ENCODE measurements around the gene LTBP1.
"Not testable (repeated sequence)": the region's sequence is repeated elsewhere in the genome, so short reads cannot be mapped to it uniquely, and the experiment has no call there.

The LTBP1 gene

DNA sequence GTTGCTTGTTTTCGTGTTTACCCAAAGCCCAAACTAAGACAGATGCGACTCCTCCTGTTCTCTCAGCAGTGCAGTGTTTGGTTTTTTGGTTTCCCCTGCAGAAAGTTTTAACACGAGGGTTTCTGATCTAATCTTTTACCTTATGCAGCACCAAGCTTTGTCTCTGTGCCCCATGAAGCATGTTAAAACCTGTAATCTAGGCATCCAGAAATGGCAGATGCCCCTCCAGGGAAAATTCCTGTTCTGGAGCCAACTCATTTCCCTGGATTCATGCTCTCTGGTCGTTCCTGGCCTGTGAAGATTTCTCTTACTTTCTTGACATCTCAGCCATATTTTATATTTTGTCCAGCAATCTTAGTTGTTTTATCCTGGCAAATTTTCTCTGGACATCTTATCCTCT, 91.5 kb downstream of the LTBP1 start:
- DNase-seq (ENCODE audit: low read depth in 2 of 2, low spot score in 1 of 2) = no peak

DNA sequence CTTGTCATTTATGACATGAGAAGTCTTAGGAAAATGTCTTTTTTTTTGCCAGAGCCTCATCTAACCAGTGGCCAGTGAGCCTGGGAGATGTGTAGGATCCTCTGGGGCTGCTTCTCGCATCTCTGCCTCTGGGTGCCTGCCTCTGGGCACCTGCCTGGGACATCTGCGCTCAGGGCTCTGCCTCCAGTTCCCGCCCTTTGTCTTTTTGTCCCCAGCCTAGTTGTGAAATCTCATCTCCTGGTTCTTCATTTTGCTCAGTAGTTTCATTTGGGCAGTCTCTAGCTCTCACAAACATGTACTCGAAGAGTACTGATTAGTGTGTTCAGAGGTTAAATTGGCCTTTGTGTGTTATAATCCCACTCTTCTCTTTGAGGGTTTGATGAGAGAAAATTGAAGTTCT, 92.0 kb downstream of the LTBP1 start:
- DNase-seq (ENCODE audit: low read depth in 2 of 2, low spot score in 1 of 2) = no peak

DNA sequence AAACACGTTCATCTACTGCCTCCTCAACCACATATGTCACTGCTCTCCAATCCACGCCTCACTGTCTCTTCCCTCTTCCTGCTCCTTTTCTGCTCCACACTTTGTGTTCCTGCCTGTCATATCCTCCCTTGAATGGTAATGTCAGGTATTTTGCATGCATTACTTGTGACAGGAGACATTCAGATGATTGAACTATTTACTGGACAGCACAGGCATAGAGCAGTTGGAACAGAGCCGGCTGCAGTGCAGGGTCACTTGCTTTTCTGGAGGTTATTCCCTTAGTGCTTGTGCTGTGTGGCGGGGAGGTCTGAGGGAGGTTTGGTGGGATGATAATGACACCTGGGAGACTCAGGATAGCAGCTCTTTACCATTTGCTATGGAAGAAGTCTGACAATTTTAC, 93.8 kb downstream of the LTBP1 start:
- no peak for DNase-seq (ENCODE audit: low read depth in 2 of 2, low spot score in 1 of 2)

DNA sequence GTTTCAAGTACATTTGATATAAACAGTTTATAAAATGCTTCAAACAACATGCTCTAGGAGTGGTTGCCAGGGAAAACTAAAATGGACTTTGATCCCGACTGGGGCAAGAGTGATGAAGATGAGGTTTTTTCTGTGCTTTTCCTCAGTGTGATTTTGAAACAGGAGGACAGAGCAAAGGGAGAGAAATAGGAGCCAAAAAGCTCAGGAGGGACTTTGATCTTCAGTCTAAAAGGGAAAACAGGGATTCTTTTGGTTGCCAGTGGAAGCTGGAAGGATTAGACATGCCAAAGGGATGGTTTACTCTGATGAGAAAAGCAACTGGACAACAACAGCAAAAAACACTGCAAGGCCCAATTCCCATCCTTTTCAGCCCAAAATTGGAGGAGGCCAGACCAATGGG, 95.5 kb downstream of the LTBP1 start:
- DNase-seq (ENCODE audit: low read depth in 2 of 2, low spot score in 1 of 2) = no peak

DNA sequence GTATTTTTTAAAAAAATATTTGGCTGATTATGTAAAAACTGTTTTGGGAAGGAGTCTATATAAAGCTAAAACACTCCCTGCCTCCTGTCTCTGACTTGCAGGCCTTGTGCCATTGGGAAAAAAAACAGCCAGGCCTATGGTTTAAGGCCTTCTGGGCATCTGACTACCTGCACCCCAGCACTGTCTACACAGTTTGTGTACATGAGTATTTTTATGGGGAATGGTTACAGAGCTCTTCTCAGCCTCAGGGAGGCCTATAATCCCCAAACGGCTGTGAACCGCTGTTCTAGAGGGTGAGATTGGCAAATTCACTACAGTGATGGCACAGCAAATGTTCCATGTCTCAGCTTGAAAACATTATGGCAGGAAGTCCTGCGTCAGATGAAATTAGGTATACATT, 96.1 kb downstream of the LTBP1 start:
- no peak for DNase-seq (ENCODE audit: low read depth in 2 of 2, low spot score in 1 of 2)

DNA sequence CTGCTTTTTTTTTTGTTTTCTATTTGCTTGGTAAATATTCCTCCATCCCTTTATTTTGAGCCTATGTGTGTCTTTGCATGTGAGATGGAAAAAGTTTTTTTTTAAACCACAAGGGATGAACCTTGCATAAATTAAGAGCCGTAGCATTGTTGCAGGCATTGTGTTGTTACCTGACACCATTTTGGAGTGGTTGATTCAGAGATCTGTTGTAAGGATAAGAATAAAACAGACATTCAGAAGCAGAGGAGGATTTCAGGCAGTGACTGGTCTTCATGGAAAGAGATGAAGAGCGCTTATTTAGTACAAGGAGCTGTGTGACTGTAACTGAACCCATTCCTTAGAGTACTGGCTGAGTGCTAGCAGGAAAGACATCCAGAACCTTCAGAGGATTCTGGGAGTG, 101.2 kb downstream of the LTBP1 start:
- DNase-seq (ENCODE audit: low read depth in 2 of 2, low spot score in 1 of 2) = no peak

DNA sequence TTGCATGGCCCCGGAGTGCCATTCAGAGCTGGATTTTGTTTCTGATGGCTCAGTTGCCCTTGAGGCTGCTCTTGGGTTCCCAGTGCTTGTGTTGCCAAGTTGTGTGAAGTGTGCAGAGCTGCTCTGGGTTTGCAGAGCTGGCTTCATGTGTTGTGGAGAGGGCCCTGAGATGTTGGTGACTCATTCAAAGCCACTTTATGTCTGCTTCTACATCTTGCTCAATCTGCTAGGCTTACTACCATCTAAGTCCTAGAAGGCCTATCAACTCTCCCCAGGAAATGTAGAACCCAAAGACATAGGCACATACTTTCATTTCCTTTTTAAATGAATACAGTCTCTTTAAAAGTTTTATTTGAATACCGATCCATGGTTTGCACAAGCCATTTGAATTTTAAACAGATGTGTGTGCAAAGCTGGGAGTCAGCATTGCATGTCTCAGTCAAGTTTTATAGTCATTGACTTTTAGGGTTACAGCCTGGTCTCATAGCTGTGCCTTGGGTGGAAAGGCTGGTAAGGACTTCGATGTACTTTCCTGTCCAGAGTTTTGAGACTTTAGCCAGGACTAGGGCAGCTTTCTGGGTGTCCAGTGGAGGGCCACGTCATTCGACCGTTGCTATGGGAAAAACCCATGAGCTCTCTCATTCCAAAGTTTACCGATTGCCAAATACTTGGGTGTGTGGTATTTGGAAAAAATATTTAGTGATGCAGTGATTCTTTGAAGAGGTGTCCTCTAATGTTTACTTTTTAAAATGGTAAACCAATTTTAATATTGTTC, 105.0 kb downstream of the LTBP1 start:
- DNase-seq (ENCODE audit: low read depth in 2 of 2, low spot score in 1 of 2) = no peak

DNA sequence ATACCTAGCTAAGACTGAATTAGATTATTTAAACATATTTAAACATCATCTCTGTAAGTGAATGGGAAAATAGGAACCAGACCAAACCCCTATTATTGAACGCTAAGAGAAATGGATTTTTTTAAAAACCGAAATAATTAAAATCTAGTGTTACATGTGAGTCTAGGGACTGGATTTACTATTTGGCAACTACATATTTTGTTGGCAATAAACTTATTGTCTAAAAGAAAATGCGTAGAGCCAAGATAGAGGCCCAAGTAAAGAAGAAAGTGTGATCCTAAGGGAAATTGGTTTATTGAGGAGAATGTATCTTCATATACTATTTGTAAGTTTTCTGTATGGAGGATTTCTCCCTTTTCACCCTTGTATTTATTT, 105.6 kb downstream of the LTBP1 start:
- no peak for DNase-seq (ENCODE audit: low read depth in 2 of 2, low spot score in 1 of 2)

DNA sequence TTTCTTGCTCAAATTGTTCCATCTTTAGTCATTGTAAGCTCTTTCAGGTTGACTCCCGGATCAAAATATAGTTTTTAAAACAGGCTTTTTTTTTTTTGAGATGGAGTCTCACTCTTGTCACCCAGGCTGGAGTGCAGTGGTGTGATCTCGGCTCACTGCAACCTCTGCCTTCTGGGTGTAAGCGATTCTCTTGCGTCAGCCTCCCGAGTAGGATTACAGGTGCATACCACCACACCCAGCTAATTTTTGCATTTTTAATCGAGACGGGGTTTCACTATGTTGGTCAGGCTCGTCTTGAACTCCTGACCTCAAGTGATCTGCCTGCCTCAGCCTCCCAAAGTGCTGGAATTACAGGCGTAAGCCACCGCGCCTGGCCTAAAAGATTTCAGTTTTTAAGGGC, 106.0 kb downstream of the LTBP1 start:
- not testable (repeated sequence) for DNase-seq (ENCODE audit: low read depth in 2 of 2, low spot score in 1 of 2)

DNA sequence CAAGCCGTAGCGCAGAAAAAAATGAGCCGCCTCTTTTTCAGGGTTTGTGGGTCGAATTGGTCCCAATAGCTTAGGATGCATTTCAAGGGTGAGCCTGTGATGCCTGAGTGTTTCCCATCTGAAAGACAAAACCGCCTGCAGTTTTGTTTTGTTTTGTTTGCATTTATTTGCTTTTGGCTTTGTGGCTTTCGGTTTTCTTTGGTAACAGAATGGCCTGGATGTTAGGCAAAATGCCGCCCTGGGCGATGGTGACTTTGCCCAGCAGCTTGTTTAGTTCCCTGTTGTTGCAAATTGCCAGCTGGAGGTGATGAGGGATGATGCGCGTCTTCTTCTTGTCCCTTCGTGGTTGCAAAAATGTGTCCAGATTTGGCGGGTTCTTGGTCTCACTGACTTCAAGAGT, 109.4 kb downstream of the LTBP1 start:
- DNase-seq (ENCODE audit: low read depth in 2 of 2, low spot score in 1 of 2) = no peak

DNA sequence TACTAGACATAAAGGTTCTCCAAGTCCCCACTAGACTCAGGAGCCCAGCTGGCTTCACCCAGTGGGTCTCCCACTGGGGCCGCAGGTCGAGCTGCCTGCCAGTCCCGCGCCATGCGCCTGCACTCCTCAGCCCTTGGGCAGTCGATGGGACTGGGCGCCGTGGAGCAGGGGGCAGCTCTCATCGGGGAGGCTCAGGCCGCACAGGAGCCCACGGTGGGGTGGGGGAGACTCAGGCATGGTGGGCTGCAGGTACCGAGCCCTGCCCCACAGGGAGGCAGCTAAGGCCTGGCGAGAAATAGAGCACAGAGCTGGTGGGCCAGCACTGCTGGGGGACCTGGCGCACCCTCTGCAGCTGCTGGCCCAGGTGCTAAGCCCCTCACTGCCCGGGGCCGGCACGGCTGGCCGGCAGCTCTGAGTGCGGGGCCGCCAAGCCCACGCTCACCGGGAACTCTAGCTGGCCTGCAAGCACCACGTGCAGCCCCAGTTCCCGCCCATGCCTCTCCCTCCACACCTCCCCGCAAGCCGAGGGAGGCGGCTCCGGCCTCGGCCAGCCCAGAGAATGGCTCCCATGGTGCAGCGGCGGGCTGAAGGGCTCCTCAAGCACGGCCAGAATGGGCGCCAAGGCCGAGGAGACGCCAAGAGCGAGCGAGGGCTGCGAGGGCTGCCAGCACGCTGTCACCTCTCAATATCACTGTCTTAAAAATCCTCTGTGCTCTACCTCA, 110.7 kb downstream of the LTBP1 start:
- not testable (repeated sequence) for DNase-seq (ENCODE audit: low read depth in 2 of 2, low spot score in 1 of 2)

DNA sequence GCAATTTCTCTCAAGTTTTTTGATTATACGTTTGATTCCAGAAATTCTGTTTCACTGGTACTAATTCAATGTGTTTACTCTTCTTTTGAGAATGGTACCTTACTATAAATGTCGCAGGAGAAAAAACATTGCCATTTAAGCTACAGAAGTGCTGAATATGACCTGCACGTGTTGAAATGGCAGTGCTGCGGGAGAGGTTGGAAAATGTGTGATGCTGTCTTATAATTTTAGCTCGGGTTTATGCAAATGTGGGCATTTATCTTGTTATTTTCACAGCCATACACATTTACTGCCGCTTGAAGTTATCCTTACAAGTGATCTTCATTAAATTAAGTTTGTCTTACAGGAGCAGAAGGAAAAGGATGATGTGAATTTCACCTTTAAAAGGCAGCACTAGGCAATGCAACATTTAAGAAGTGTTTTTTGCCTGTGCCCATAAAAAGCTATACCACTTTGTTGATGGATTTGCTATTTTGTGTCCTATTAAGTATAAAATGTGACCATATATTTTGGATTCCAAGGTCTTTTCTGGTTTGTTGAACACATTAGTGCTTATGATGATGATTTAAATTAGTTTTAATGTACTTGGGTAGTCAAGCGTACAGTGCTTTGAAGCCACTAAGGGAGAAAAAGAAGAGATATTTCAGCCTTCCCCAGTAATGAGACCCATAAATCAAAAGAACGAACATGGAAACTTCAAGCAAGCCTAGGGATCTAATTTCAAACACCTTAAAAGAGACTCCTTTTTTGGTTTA, 112.1 kb downstream of the LTBP1 start:
- no peak for DNase-seq (ENCODE audit: low read depth in 2 of 2, low spot score in 1 of 2)

DNA sequence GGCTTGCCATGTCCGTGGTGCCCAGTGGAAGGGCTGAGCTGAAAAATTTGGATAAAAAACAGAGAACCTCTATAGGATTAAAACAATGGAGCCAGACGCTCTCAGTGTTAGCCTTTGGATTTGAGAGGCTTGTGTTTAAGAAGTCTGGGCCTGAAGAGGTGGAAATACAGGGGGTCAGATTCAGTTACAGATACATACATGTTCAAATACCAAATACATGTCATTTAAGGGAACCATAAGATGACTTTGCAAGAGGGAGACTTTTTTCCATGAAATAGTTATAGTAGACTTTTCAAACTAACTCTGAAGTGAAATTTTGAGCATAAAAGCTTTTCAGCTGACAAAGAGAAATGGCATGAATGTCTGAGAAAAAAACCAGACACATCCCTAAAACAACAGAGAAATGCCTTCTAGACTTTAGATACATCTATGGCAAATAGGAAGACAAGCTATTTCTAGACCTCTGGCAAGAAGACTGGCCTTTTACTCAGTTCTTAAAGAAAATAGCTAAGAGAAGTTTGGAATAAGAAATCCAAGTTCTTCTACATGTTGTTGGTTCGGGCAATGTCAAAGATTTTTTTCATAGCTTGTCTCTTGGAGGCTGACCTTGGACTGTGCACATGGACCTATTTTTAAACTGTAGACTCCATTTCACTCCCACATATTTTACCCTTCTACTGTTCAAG, 112.9 kb downstream of the LTBP1 start:
- no peak for DNase-seq (ENCODE audit: low read depth in 2 of 2, low spot score in 1 of 2)

DNA sequence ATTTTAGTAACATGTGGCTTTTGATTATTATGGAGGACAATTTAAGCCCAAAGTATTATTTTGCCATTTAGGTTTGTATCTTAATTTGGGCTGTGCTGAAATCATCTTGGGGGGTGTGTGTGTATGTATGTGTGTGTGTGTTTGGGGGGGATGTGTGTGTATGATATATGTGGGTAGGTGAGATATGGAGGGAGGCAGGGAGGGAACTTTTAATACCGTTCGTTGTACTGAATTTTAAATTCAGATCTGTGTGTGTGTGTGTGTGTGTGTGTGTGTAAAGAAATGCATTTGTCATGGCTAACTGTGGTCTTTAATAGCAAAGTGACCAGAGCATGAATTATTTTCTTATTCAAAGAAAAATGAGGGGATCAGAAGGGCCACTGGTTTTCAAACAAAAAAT, 113.7 kb downstream of the LTBP1 start:
- no peak for DNase-seq (ENCODE audit: low read depth in 2 of 2, low spot score in 1 of 2)

DNA sequence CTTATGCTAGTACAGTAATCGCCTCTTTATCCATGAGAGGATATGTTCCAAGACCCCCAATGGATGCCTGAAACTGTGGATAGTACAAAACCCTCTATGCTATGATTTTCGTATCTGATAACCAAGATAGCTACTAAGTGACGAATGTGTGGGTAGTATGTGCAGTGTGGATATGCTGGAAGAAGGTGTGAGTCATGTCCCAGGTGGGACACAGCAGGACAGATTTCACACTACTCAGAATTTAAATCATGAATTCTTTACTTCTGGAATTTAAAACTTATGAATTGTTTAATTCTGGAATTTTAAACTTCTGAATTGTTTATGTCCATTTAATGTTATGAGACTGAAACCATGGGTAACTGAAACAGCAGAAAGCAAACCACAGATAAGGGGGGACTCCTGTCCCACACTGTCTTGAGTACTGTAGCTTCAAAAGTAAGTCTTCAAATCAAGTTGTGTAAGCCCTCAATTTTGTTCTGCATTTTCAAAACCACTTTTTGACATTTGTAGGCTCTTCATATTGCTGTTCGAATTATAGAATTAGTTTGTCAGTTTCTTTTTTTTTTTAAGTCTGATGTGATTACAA, 116.0 kb downstream of the LTBP1 start:
- DNase-seq (ENCODE audit: low read depth in 2 of 2, low spot score in 1 of 2) = no peak

DNA sequence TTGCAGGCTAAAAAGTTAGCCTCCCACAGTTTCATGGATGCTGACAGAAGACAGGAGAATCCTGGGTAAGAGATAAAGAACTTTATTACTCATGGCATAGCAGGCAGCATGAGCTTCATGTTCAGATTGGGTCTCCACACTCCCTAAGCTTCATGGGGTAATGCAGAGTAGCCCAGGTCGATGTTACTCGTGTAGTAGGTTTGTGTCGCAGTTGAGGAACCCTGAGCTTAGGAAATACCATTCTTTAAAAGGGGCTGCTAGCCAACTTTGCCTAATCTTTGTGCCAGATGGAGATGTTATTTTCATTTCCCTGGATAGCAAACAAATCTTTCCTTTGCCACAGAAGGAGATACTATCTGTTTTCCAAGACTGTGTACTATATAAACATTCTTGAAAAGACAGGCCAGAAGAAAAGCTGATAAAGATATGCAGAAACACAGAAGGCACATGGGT, 117.6 kb downstream of the LTBP1 start:
- no peak for DNase-seq (ENCODE audit: low read depth in 2 of 2, low spot score in 1 of 2)

DNA sequence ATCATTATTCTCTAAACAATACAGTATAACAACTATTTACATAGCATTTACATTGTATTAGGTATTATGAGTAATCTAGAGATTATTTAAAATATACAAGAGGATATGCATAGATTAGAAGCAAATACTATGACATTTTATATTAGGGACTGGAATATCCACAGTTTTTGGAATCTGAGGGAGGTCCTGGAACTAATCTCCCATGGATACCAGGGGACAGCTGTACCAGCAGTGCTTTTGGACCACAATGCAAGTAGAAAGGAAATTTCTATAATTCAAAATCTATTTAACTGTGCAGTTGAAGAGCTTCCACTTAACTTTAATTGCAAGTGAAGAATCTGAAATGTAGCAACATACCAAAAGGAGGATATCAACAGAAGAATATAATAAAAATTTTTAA, 120.8 kb downstream of the LTBP1 start:
- DNase-seq (ENCODE audit: low read depth in 2 of 2, low spot score in 1 of 2) = no peak

DNA sequence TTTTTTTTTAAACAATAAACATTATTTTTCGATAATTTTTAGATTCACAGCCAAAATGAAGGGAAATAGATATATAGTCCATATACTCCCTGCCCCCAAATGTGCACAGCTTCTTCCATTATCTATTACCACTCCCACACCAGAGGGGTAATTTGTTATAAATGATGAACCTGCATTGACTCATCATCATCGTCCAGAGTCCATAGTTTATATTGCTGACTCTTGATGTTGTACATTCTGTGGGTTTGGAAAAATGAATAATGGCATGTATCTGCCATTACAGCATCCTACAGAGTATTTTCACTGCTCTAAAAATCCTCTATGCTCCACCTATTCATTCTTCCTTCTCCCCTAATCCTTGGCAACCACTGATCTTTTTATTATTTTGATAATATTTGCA, 121.5 kb downstream of the LTBP1 start:
- no peak for DNase-seq (ENCODE audit: low read depth in 2 of 2, low spot score in 1 of 2)

DNA sequence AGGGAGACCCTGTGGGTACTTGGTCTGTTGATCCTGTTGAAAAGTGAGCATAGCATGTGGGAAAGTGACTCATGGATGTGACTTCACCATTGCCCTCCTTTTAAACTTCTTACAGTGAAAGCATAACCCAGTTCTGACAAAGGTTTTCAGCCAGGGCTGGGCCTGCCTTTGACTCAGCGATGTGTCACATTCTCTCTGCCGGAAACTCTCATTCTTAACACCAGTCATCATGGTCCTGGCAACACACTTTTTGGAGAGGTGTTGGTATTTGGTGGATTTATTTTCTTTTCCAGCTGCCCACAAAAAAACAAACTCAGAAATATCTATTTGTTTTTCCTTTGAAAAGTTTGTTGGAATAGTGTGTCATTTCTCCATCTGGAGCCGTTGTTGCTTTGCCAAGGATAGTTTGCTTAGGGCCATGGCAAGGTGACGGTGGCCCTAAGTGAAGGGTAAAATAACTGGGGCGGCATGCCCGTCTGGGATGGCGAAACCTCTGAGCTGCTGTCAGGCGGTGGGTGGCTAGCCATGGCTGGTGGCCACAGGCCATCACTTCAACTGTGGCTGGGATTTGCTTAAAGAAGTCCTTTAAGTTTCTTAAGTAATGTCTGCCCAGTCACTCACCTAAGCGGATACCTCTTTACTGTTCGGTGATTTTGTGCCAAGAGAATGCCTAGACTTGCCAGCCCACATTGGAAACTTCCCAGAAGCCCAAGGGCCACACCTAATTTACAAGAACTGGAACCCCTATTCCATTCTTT, 123.3 kb downstream of the LTBP1 start:
- no peak for DNase-seq (ENCODE audit: low read depth in 2 of 2, low spot score in 1 of 2)

DNA sequence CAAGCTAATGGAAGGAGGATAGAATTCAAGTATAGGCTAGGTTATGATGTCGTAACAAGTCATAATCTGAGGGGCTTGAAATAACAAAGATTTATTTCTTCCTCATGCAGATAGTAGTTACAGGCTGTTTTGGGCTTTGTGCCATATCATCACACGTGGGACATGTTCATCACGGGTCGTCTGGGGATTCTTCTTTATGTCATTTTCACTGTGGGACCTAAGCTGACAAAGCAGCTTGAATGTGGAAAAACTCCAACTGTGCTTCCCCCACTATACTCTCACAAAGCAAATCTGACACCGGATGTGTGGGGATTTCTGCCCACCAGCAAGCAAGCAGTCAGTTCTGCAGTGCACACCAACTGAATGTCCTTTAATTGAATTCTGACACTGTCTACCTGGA, 124.8 kb downstream of the LTBP1 start:
- no peak for DNase-seq (ENCODE audit: low read depth in 2 of 2, low spot score in 1 of 2)
